ENCODE measurements around the gene PAH.

The PAH gene

GRCh38 chr12:102950950-102951619 is 34.0 kb upstream of the PAH start:
- DNase-seq (ENCODE audit: insufficient read length, low spot score) (no peak), FAIRE-seq (no peak)

DNA sequence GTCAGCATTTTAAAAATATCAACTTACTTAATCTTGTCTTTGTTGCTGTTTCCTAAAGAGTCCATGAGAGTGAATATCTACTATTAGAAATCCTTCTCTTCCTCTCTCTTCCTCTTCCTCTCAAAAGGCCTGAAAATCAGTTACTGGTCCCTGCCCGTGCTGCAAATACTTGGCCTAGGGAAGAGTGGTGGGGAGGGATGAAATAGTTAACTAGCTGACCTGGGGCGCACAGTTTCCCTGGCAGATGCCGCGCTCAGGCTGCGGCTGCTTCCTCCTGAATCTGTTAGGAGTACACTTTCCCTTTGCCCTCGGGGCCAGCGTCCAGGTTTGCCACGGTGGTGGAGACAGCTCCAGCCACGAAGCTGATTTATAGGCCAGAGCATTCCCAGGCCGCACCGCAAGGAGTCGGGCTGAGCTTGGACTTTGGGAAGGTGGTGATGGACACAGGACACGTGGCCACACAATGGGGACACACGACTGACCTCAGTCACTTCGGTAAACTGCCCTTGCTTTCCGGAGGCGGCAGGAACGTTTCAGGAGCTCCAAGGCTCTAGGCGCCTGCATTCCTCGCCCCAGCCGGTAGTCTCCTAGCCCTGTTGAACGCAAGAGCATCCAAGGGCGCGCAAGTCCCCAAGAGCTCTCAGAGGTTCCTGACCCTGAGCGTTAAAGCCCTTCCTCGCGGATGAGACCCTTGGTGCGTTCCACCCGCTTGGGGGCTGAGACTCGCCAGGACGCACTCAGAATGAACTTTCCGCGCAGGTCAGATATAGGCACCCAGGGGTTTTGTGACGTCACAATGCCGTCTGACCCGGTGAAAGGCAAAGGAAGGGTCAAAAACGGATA is 33.3 kb upstream of the PAH start:
- DNase-seq (ENCODE audit: insufficient read length, low spot score) (no peak), FAIRE-seq (no peak)

- FAIRE-seq (no peak), DNase-seq (ENCODE audit: insufficient read length, low spot score) (peak; percentile 32)
These were observed 31.9 kb upstream of the PAH start for GRCh38 chr12:102948941-102949352.

DNA sequence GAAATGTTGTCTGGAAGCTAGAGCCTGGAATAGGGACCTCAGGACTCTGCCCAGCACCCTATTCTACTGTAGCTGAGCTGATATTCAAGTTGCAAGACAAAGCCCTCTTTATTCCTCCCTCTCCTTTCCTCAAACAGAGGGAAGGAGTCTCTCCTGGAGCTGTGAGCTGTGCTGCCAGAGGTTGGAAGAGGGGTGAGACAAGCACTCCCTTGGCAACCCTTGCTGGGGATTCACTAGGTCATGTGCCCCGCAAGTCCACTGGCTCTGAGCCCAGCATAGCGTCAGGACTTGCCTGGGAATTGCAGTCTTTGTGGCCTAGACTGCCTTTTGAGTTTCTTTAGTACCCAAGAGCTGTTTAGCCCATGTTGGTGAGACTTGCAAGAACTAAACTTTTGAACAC is 29.0 kb upstream of the PAH start:
- FAIRE-seq (no peak), DNase-seq (ENCODE audit: insufficient read length, low spot score) (no peak)

DNA sequence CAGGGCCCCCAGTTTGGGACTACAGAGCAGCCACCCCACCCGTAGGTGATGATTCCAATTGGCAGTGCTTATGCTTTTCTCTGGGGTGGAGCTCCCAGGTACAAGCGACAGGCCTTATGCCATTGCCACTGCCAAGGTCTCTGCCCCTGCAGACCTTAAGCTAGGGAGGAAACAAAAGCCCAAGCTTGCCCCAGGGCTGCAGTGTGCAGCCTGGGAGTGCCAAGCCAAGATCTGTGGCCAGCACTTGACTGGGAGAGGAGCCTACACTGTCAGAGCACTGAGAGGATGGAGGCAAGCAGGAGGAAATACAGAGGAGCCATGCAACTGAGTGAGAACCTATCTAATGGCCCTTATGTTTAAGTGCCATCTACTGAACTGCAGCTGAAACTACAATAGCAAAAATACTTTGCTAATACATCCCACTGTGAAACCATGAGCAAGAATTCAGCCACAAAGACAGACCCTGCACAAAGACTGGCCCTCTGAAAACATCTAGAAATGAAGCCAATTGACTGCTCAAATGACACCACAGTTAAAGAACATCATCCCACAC is 22.7 kb upstream of the PAH start:
- no peak for FAIRE-seq
- no peak for DNase-seq (ENCODE audit: insufficient read length, low spot score)

DNA sequence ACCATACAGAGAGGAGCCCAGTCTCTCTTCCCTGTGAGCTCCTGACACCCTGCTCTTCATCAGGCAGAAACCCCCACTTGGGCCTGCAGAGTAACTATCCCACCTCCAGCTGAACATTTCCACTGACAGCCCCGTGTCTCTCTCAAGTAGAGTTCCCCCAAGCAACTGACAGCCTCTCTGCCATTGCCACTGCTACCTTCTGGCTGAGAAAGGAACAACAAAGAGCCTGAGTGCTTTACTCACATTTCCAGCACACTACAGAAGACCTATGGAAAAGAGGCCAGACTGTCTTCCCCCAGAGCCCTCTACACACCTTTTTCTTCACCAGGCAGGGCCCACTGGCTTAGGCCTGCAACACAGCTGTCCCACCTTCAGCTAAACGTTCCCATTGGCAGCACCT is 22.0 kb upstream of the PAH start:
- FAIRE-seq: no peak
- DNase-seq (ENCODE audit: insufficient read length, low spot score): no peak

- no peak for FAIRE-seq
- no peak for DNase-seq (ENCODE audit: insufficient read length, low spot score)
These were observed 16.1 kb upstream of the PAH start for GRCh38 chr12:102933168-102933567.

GRCh38 chr12:102927220-102927619 is 10.2 kb upstream of the PAH start:
- DNase-seq (ENCODE audit: insufficient read length, low spot score): no peak
- no peak for FAIRE-seq

DNA sequence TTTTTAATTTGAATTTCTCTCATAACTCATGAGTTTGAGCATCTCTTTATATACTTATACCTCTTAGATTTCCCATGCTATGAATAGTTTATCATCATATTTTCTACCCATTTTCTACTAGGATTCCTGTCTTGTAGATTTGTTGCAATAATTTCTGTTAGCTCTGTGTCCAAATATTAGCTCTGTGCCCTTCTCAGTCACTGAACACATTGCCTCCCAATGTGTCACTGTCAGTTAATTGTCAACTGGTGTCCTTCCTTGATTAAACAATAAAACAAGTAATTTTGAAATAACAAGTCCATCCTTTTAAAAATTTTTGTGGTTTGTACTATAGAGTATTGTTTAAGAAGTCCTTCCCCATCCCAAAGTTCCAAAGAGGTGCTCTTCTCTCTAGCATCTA is 4.2 kb upstream of the PAH start:
- DNase-seq (ENCODE audit: insufficient read length, low spot score) (no peak), FAIRE-seq (no peak)

- DNase-seq (ENCODE audit: insufficient read length, low spot score) (no peak), FAIRE-seq (no peak)
These were observed 3.2 kb upstream of the PAH start for GRCh38 chr12:102920271-102920670.

DNA sequence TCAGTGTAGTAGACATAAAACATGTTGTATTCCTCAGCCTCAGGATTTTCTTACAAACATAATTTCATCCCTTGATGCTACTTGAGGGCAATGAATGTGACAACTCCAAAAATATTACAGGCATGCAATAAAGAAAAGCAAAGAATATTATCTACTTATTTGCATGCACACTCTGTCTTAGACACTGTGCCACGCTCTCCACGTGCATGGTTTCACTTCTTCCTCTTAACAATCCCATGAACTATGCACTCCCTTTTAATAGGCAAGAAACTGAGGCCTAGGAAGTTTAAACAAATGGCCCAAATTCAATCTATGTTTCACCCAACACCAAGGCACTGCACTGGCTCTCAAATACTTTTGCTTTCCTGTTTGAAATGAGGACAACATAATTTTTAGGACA is 1.8 kb upstream of the PAH start:
- DNase-seq (ENCODE audit: insufficient read length, low spot score): no peak
- FAIRE-seq: no peak

DNA sequence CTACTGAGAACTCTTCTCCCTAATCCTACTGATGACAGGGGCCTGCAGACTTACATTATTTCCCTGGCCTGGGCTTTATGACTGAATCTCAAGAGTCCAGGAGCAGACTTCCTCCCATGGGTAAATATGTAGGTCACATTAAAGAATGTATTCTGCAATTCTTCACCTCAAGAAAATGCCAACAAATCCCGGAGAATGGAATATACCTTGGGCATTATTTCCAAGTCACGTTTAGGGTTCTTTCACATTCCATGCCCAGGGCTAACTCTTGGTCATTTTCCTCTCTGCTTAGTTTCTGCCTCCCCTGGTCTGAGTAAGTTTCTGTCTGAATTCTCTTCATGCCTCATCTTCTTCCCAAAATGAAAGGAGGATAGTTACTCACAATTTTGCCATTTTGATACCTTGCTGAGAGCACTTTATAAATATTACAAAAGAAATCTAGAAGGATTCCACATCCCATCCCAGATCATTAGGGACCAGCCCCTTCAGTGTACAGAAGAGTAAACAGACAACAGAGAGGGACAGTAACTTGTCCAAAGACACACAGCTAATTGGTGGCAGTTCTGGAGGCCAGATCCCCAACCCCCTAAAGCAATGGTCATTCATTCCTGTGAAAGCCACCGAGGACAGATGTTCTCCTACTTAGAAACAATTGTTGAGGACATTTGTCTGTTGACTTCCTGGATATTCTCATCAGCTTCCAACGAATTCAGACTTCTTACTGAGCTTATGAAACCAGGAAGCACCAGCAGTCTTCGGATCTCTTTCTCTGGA is 605 bp downstream of the PAH start:
- FAIRE-seq (no peak), DNase-seq (ENCODE audit: insufficient read length, low spot score) (no peak)

DNA sequence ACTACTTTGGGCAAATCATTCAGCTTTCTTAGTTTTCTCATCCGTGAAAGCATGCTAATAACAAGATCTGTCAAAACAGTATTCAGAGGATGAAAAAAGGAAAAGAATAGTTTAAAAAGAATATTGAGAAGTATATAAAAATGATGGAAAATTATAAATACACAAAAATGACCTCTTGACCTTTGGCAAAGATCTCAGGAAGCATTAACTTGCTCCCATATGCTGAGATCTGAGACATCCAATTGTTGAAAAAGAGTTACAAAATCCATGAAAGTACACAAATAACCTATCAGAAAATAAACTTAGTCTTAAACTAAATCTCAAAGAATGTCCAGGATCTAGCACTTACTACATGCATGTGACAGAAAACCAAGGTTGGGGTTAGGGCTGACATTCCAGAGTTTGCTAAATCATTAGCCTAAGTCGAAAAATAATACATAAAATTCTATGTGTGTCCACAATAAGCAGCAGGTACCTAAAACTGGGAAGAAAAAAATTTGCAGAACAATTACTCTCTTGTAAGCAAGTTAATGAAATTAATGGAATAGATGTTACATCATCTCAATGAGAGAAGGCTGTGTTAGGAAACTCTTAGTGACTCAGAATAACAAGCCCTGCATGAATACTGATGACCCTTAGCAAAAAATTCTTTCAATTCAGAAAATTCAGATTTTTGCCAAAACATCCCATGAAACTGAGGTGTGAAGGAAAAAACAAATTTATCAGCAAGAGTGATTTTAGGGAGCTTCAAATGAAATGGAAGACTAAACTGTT is 3.4 kb downstream of the PAH start:
- FAIRE-seq (no peak), DNase-seq (ENCODE audit: insufficient read length, low spot score) (no peak)

DNA sequence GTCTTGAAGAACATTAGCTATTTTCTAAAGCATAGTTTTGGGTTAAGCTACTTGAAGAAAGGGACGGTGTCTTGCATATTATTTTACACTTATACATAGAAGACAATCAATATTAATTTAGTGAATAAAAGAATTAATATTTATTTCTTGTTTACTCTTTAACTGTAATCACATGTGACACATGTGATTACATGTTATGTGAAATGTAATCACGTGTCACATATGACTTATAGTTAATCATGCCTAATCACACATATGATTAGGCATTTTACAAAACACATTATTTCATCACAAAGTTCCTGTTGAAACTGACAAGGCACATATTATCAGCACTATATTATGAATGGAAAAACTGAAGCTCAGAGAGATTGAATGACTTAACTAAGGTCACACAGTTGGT is 4.8 kb downstream of the PAH start:
- DNase-seq (ENCODE audit: insufficient read length, low spot score) (no peak), FAIRE-seq (no peak)

GRCh38 chr12:102911320-102911719 is 5.7 kb downstream of the PAH start:
- DNase-seq (ENCODE audit: insufficient read length, low spot score) (no peak), FAIRE-seq (no peak)

- no peak for DNase-seq (ENCODE audit: insufficient read length, low spot score)
- no peak for FAIRE-seq
These were observed 6.3 kb downstream of the PAH start for GRCh38 chr12:102910792-102911191.

GRCh38 chr12:102910137-102910536 is 6.9 kb downstream of the PAH start:
- FAIRE-seq (no peak), DNase-seq (ENCODE audit: insufficient read length, low spot score) (no peak)

DNA sequence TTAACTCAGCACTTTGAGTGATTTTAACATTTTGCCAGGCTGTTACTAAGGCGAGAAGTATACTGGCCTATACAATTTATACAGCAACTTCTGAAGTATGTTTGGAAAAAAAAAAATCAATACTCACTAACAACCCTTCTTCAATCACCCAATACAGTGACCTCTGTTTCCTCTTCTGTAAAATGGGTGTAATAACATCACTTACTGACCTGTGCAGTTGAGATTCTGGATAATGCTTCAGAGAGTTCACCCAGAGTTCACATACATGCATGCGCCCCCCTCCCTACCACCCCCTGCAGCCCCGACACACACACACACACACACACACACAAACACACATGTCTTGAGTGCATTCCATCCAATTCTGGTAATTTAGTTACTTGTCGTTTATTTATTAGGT is 9.1 kb downstream of the PAH start:
- no peak for DNase-seq (ENCODE audit: insufficient read length, low spot score)
- FAIRE-seq: no peak

- DNase-seq (ENCODE audit: insufficient read length, low spot score) (no peak), FAIRE-seq (no peak)
These were observed 11.8 kb downstream of the PAH start for GRCh38 chr12:102905229-102905628.

DNA sequence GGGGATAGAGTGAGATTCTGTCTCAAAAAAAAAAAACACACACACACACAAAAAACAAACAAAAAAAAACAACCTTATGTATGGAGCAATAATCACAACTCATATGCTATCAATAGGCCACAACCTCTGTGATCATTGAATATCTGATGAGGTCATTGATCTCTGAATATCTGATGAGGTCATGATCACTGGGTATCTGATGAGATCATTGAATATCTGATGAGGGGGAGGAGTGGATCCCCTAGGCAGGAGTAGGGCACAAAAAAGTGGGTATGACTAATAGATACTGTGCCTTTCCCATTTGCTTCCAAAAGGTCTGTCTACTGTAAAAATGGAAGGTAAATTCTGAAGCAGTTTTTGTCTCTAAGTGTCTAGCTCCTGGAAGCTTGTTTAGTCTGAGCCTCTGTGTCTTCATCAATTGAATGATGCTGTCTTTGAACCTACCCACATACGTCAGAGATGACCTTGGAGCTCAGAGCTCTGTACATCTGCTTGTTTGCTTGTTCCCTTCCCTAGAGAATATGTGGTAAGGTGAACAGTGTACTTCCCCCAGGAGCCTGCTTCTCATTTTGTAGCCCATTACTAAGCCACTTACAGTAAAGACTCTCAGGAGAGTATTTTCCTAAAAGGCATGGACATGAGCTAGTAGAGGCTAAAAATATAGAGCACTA is 13.6 kb downstream of the PAH start:
- DNase-seq (ENCODE audit: insufficient read length, low spot score) (no peak), FAIRE-seq (no peak)
